DLD1 (cell line): Measurements from ENCODE around the gene CNTFR.

Source experiments
- in situ Hi-C: cut with HindIII; loops from 2 replicates; pipeline ENCODE4 v1.10.0; 2017; ENCODE audit warnings: low sequenced_read_pairs

CNTFR gene

DNA sequence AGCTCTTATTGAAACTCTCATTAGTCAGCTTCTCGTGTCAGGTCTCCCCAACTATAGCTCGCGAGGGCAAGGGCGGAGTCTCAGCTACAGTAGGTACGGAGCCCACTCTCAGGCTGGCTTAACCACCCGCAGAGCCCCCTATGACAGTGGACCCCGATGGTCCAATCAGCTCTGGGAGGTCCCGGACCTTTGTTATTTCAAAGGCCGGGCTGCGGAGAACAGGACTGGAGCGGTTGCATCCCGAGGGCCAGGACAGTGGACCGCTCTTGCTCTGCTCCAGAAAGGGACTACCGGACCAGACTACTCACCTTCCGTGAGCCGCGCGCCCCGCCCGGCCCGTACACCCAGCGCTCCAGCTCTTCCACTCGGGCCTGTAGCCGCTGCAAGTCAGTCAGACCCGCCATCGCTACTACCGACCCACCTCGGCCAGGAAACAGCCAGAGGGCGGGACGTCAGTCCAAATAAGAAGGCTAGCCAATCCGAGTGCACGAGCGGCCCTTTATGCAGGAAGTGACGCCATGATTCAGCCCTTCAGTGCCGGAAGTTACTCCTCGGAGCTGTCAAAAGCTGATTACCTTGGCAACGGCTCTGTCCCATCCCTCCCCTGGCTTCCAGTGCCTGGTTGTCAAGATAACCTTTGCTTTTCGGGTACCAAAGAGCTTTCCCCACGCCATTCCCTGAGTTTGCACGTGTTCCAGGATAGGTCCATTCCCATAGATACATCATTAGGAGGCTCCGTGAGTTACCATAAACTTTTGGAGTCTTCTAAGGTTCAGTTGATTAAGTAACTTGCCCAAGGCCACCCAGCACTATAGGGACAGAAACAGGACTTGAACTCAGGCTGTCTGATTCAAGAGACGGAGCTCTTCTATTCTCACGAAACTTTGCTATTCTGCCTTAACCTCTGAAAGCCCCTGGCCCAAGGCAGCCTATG, 30.8 kb upstream of the CNTFR start, which contains the start of gene DCTN3:
Gene DCTN3 (minus strand): TSS at position 435 of the 934 bp plus-strand sequence. CDS start 31 bp downstream, at position 404.
- in situ Hi-C loops, result no loop called here

DNA sequence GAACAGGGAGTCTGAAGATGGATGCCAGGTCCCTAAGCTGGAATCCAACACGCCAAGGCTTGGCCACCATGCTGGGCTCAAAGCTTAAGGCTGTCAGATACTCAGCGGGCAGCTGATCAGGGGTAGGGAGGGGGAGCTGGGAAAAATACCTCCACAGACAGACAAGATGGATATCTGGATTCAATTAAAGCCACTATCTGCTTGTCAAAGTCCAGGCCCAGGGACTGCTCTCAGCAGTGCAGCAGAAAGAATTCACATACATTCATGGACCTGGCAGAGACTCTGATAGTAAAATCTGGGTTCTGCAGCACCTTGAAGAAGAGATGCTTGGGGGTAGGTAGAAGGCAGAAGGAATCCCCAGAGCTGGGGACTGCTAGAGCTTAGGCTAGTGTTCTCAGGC, 25.6 kb upstream of the CNTFR start:
- in situ Hi-C loops, result no loop called here

DNA sequence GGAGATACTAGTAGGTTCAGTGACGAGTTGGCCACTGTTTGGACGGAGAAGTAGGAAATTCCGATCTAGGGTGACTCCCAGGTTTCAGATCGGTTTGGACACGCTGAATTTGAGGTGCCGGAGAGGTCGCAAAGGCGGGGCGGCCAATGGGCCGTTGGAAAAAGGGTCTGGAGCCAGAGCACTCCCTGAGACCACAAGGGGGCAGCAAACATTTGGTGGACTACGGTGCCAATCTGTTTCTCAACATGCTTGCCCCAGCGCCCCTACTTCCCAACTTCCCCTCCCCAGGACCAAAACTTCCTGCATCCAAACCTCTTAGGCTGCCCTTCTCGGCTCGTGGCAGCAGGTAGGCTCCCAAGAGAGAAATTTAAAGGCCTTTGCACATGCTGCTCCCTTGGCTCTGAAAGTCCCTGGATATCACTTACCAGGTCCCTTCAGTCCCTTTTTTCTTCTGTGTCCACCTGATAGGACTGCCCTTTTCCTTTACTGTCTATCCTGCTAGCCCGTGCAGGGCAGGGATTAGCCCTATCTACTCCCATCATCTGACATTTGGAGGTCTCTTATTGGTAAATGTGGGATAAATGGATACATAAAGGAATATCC, 23.4 kb upstream of the CNTFR start:
- in situ Hi-C loops, result no loop called here

DNA sequence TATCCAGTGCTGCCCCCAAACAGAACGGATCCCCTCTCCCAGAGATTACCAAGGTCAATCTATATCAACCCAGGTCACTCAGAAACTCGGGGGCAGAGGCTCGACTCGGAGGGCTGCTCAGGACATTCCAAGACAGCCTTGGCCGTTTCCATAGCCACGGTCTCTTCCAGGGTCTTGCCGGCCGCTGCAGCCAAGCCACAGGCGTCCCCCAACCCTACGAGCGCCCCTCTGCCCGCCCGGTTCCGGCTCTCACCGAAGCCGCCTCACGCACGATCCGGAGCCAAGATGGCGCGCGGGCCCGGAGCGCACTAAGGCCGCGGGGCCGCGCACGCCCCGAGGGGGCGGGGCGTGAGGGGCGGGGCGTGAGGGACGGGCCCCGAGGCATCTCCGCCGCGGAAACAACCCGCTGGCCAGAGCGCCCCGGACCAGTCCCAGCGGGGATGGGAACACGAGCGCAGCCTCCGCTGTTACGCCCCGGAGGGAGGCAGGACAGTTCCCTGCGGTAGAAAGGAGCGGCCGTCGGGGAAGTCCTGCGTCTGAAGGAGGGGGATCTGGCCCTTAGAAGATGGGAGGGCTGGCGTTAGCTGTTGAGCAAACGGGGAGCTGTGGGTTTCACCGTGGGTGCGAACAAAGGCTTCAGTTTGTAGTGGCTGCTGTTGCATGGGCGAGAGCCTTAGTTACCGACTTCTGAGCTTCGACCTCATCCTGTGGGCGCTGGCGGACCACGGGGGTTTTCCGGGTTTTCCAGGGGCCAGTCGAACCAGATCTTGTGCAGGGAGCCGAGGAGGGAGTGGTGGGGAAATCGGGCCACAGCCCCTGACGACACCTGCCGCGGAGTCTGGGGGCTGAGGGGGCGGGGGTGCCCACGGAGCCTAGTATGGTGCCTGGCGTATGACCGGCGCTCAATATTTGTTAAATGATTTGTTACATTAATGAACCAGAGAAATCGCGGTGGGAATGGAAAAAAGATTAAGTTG, 22.6 kb upstream of the CNTFR start, which contains the start of gene RPP25L:
Gene RPP25L (minus strand): TSS at position 287 of the 977 bp plus-strand sequence. CDS start 801 bp downstream, outside the sequence.
- in situ Hi-C loops, result no loop called here

DNA sequence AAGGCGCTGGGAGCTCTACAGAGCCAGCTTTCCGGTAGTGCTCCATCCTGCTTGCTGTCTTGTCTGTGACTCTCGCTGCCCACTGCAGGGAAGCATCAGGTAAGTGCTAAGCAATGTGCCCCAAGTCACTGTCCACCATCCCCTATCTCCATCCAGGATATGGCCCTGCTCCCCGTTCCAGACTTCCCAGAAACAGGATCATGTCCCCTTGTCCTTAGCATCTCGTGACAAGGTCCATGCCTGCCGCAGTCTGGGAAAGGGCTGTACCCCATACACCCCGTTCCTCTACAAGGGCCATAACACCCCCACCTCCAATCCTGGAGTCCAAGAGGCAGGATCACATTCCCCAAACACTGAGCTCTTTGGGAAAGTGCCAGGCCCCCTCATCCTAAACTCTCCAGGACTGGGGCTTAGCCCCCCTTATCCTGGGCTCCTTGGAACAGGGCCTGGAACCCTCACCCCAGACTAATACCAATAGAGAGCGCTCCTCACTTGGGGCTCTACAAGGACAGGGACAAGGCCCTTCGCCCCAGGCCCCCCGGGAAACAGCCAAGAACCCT, 21.8 kb upstream of the CNTFR start:
- in situ Hi-C loops, result no loop called here

DNA sequence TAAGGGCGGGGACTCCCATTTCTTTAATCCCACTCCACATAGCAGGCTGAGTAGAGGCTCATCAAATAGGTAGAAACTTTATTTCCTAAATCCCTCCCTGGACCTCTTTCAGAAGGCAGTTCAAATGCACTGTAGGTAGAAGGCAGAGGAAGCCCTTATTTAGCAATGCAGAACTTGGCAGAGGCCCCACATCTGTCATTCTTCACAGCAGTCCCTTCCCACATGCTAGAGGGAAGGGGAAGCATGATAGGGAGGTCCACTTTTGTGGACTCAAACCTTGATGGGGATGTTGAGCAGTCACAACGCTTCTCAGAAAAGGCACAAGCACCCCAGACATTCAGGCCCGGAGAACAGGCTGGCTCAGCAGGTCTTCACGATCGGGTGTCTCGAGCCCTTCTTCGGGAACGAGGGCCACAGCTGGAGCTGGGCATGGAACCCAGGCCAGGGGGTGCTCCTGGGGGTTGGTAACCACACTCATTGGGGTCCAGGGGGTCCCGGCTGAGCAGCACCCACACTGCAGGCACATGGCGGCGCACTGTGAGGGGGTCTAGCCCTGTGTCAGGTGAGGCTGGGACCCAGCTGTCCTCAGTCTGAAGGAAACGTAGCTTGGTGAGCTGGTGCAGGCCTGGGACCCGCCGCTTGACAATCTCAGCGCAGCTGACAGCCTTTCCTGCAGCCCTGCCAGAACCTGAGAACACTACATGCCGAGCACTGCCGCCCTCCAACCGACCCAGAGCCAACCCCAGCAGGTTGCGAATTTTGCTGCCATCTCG, 21.1 kb upstream of the CNTFR start:
- in situ Hi-C loops, result no loop called here

DNA sequence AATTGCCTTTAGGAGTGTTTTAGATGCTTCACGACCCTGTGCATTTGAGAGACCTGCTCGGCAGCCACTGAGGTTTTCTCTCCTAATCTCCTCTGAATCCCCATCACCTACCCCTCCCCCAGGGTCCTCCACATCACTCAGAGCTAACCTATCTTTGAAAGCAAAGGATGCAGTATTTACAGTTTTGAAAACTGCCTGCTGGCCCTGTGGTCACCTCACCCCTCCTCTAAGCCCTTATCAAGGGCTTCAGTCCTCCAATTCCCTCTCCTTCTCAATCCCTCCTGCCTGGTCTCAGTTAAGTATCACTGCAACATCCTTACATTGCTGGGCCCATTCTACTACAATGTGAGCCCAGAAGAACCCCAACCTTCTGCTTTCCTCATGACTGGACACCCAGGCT, 17.8 kb upstream of the CNTFR start:
- in situ Hi-C loops, result no loop called here

DNA sequence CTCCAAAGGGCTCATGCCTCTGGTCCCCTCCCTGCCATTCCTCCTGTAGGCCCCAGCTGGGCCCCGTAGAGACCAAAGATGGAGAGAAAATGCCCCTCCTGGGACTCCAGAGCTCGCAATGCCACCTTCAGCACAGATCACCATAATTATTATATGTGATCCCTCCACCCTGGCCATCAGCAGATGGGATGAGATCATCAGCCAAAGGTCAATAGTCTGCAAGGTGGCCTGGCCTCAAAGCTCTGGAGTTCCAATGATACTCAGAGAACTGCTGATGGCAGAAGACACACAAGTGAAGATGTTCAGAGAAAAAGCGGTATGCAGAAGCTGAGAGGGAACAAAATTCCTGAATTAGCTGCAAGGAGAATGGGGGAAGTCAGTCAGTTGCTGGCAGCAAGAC, 17.4 kb upstream of the CNTFR start:
- in situ Hi-C loops, result no loop called here

DNA sequence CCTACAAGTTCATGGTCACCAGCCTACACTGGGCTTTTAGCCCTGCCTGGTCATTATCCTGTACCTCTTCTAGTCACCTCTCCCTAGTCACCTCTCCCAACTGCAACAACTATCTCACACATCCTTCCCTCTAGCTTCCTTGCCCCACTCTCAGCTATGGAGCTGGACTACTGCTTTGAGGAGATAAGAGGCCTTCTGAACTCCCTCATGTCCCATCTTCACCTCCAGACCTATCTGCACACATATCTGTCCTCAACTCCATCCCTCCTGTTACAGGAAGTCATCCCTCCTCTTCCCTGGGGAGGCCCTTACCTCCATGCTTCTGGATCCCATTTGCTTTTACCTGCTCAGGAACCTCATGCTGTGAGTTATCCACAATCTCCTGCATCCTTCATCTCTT, 16.7 kb upstream of the CNTFR start:
- in situ Hi-C loops, result no loop called here

DNA sequence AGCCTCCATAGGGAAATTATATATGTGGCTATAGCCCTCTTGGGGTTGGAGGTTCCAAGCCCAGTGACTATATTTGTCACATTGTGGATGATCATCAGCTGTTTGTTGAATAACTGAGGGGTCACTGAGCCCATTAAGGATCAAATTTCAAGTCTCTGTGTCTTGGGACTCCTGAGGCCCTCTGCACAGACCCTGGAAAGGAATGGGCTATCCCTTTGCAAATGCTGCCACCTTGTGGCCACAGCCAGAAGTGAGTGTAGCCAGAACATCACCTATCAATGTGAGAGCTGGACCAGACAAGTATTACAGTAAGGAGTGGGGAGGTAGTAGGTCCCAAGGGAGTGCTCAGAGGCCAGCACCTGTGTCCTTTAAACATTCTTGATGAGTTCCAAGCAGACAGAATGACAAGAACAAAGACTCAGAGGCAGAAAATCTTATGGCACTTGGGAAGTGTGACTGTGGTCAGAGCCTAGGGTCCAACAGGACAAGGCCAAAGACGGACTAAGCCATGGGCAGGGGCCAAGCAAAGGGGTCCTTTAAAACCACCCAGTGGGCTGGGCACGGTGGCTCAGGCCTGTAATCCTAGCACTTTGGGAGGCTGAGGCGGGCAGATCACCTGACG, 14.2 kb upstream of the CNTFR start:
- in situ Hi-C loops, result no loop called here

DNA sequence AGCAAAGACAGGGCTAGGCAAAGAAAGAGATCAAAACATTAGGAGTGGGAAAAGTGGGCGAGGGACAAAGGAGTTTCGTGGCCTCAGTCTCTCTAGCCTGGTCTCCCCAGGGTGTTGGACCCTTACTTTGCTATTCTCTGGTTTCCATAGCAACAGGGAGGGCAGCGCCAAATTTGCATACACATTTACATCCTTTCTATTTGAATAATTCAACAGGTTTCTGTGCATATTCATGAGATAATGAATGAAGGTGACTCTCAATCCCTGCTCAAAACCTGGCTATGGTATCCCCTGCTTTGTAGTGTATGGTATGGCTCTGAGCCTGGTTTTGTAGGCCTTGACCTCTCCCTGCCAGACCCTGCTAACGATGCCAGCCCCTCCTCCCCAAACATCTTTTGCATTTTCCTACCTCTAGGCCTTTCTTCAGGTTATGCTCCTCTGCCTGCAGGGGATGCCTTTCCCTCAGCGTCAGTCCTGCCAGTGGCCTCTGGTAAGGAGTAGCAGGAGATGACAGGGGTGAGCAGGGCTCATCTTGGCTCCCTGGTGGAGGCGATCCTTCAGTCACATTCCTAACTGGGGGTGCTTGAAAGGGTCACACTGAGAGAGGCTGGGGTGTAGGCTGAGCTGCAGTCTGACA, 12.5 kb upstream of the CNTFR start:
- in situ Hi-C loops, result no loop called here

DNA sequence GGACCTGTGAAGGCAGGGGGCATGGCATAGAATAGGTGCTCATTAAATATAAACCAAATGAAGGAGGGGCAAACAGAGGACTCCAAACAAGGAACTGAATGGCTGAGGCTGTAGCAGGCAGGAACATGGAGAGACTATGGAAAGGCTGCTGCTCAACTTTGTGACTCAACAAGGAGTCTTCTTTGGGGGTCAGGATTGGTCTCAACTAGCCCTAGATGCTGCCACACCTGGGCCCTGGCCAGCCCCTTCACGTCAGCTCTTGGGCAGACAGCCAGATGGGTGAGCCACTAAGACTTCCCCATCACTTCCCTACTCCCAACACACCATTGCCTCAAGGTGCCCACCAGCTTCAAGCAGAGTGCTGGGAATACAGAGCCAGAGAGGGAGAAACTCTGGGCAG, 11.4 kb upstream of the CNTFR start:
- in situ Hi-C loops, result no loop called here

DNA sequence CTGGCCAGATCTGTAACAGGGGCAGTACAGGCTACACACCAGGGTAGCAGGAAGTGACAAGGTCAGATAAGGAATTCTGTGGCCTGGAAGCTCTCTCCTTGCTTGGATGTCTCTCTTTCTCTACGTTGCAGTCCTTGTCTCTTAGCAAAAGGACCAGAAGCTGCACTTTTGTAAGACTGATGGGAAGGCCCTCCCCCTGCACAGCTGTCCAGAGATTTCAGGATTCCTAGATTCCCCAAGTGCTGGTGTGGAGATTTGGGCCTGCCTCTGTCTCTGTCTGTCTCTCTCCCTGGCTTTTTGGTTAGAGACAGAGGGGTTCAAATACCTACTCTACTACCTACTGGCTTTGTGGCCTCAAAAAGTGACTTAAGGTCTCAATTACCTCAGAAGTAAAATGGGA, 10.0 kb upstream of the CNTFR start:
- in situ Hi-C loops, result loop anchor here (25.0 kb wide), 1 partner anchor 162 kb away; no protein-coding TSS in a partner anchor

DNA sequence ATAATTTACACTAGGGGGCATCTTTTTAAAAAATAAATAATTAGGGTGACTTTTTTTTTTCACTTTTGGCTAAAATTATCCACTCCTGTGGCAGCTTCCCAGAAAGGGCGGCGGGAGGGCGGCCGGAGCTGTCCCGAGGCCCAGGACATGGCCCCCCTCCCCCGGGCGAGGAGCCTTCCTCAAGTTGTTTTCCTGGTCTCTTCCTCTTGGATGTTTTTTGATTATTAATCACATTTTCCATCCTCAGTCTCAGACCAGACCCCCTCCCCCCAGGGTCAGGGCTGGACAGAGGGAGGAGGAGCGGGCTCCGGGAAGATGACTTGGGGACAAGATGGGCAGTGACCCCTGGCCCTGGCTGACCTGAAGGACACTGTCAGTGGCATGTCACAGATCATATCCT, 4.7 kb upstream of the CNTFR start:
- in situ Hi-C loops, result loop anchor here (25.0 kb wide), 1 partner anchor 157 kb away; no protein-coding TSS in a partner anchor

DNA sequence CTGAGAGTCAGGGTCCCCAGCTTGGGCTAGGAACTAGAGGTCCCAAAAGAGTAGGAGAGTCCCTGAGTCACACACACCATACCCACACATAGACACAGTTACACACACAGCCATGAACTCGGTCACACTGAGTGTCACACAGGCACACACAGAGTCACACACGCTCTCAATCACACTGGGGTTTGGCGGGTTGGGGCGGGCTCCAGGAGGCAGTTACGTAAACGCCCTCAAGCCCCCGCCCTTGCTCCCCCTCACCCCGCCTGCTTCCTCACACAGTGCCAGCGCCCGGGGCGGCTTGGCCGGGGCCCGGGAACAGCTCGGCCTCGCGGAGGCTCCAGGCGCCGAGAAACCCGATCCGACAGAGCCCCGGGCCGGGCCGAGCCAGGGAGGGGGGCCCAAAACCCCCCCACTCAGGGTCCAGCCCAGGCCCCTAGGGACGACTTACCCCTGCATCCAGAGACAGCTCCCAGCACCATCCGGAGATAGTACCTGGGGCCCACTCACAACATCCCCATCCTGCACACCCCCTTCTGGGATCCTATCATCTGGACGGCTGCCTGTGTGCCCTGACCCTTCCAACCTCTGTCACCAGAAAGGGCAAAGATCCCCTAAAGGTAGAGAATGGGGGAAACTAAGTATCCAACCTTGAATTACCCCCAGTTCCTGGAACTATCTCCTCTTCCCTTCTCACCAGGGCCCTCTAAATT, 3.5 kb upstream of the CNTFR start:
- in situ Hi-C loops, result loop anchor here (25.0 kb wide), 1 partner anchor 156 kb away; no protein-coding TSS in a partner anchor

DNA sequence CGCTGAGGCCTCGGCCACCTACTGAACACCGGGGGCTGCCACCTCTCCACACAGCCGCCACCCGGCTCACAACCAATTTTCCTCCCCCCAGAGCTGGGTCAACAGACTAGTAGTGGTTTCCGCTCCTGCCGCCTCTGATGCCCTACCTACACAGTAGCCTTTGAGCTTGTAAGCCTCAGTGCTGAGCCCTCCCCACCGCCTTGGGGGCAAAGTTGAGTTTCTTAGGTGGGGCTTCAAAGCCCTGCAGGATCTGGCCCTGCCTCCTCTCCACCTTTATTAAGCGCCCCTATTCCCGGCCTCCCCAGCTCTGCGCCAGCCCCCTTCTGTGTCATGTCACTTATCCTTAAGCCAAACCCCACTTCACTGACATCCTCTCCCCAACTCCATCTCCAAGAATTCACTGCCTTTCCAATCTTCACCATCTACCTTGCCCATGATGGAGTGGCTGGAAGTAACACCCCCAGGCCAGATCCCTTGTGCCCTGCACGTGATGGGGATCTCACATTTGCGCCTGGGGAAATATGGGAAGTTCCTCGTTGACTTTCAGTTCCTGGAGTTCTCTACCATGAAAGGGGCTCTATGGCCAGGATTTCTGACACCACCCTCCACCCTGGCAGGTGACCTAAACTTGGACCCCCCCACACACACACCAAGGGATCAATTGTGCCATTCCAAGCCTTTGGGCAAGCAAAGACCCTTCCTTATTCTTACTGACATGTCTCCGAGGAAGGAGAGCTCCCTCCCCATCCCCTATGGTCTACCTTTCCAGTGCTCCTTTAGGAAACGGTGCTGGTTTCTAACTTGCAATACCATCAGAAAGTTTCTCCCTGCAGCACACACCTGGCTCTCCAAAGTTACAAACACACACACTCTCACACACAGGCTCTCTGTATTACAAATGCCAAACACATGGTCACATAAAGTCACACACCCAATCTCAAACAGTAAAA, 2.7 kb upstream of the CNTFR start:
- in situ Hi-C loops, result loop anchor here (25.0 kb wide), 1 partner anchor 155 kb away; no protein-coding TSS in a partner anchor
